GM21360 (cell line): ENCODE measurements around the gene HSFX3.
"Not testable (repeated sequence)": the region's sequence is repeated elsewhere in the genome, so short reads cannot be mapped to it uniquely, and the experiment has no call there.

Experiments
- ATAC-seq: cut with Tn5 transposase; IDR thresholded peaks from one replicate; pipeline ENCODE4 v1.9.1; 2021; ENCODE audit warnings: mild to moderate bottlenecking, moderate library complexity; ENCODE audit not compliant: unreplicated experiment

Gene HSFX3

GRCh38 chrX:149545545-149546543, 3.9 kb downstream of the HSFX3 start:
- not testable (repeated sequence) for ATAC-seq

- no peak for ATAC-seq
These were observed 8.1 kb downstream of the HSFX3 start for GRCh38 chrX:149541521-149542047.

- peak; percentile 75 for ATAC-seq
These were observed 8.9 kb downstream of the HSFX3 start, which contains the start of gene EOLA1 for GRCh38 chrX:149540621-149541520. Gene EOLA1 (plus strand): TSS chrX:149541012. CDS start chrX:149545631, 4,619 bp downstream.

- ATAC-seq = peak; percentile 3
These were observed 9.5 kb downstream of the HSFX3 start for GRCh38 chrX:149540131-149540620.

GRCh38 chrX:149539283-149540130, 10.2 kb downstream of the HSFX3 start:
- ATAC-seq = peak; percentile 40

- ATAC-seq = not testable (repeated sequence)
These were observed 12.2 kb downstream of the HSFX3 start for GRCh38 chrX:149537474-149537873.

GRCh38 chrX:149534926-149535602, 14.7 kb downstream of the HSFX3 start:
- ATAC-seq = not testable (repeated sequence)

- not testable (repeated sequence) for ATAC-seq
These were observed 15.7 kb downstream of the HSFX3 start for GRCh38 chrX:149533999-149534398.

GRCh38 chrX:149532868-149533267, 16.9 kb downstream of the HSFX3 start:
- ATAC-seq = not testable (repeated sequence)

- ATAC-seq = peak; percentile 59
These were observed 18.1 kb downstream of the HSFX3 start for GRCh38 chrX:149531599-149531998.

- ATAC-seq = no peak
These were observed 21.3 kb downstream of the HSFX3 start for GRCh38 chrX:149528381-149528780.

GRCh38 chrX:149527705-149528104, 22.0 kb downstream of the HSFX3 start:
- no peak for ATAC-seq

GRCh38 chrX:149526318-149527033, 23.2 kb downstream of the HSFX3 start:
- ATAC-seq = not testable (repeated sequence)

GRCh38 chrX:149525903-149526302, 23.8 kb downstream of the HSFX3 start:
- peak; percentile 34 for ATAC-seq

GRCh38 chrX:149525389-149525788, 24.3 kb downstream of the HSFX3 start:
- ATAC-seq = peak; percentile 90

GRCh38 chrX:149522916-149523315, 26.8 kb downstream of the HSFX3 start:
- ATAC-seq = no peak

GRCh38 chrX:149521438-149521837, 28.3 kb downstream of the HSFX3 start:
- no peak for ATAC-seq

- ATAC-seq = not testable (repeated sequence)
These were observed 29.0 kb downstream of the HSFX3 start for GRCh38 chrX:149520636-149521277.
